Bladder microvascular endothelial cell (primary cell): Measurements from ENCODE around the gene CNTN6. TPM values are rescaled to one million over a fixed set of nuclear protein-coding genes. Genes with fewer than 3 reads are reported as not detected.

ENCODE experiments used
- total RNA-seq: library from RNA; depleted of rRNA; stranded (reverse); fragments of >200 nt; gene quantifications from 2 replicates; pipeline ENCODE4 v1.2.3, GENCODE V29; 2014

CNTN6 gene
- total RNA-seq: not detected in 2 replicates

DNA sequence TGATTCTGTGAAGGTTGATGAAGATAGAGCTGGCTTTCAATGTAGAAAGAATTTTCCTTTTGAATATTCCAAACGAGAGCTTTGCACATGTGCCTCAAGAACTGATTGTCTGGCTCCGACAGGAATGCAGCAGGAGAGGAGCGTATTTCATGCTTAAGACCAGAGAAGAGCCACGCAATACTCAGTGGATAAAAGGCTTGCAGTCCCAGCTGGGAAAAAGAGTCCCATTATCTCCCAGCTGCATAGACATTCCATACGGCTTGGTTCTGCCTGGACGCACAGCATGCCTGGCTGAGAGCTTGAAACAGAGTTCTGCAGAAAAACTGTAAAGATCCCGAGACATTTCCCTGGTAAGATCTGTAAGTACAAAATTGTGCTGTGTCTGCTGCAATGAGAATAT, at the start of gene CNTN6:
TSS of gene CNTN6 (plus strand) at position 254 of the 400 bp plus-strand sequence. CDS start 54,985 bp downstream, outside the sequence.

